Lung (tissue), 12 donors: Measurements from ENCODE around the gene SLC17A5. TPM values are rescaled to one million over a fixed set of nuclear protein-coding genes. Genes with fewer than 3 reads are reported as not detected.
A peak's percentile ranks its signal among the peaks of the same experiment; 100 is the strongest.

ENCODE experiments used
- ATAC-seq: fragments of 200-7000 bp; cut with Tn5 transposase; one replicate; pipeline ENCODE4 v1.9.1; 2020; ENCODE audit warnings: moderate number of reproducible peaks; ENCODE audit not compliant: insufficient read depth, low FRiP score
- DNase-seq, 3 donors: peaks; one replicate each; pipeline ENCODE4 v3.0.0-alpha.2; 2013 to 2017
- H3K27ac ChIP-seq, 2 donors: one replicate each; pipeline ENCODE4 v1.5.1; 2013; ENCODE audit warnings: mild to moderate bottlenecking in 2 of 2, moderate library complexity in 2 of 2, control low read depth in 1 of 2, inconsistent platforms in 1 of 2, low read depth in 1 of 2, low read length in 1 of 2
- H3K27me3 ChIP-seq, 3 donors: one replicate each; pipeline ENCODE4 v1.5.1; 2013; ENCODE audit warnings: low read length in 2 of 3; ENCODE audit not compliant: control insufficient read depth in 3 of 3, insufficient read depth in 3 of 3
- H3K36me3 ChIP-seq, 4 donors: one replicate each; pipeline ENCODE4 v1.5.1; 2013; ENCODE audit warnings: low read length in 4 of 4, mild to moderate bottlenecking in 1 of 4, moderate library complexity in 1 of 4; ENCODE audit not compliant: control insufficient read depth in 4 of 4, insufficient read depth in 4 of 4
- H3K4me1 ChIP-seq, 5 donors: one replicate each; pipeline ENCODE4 v1.5.1; 2013; ENCODE audit warnings: low read length in 5 of 5, mild to moderate bottlenecking in 2 of 5, moderate library complexity in 1 of 5; ENCODE audit not compliant: control insufficient read depth in 5 of 5, insufficient read depth in 5 of 5
- H3K4me3 ChIP-seq: one replicate; pipeline ENCODE4 v1.5.1; 2013; ENCODE audit warnings: mild to moderate bottlenecking, control low read depth, moderate library complexity
- H3K9ac ChIP-seq, 2 donors: one replicate each; pipeline ENCODE4 v1.5.1; 2013; ENCODE audit warnings: low read length in 2 of 2, control low read depth in 1 of 2; ENCODE audit not compliant: insufficient read depth in 1 of 2
- H3K9me3 ChIP-seq, 4 donors: one replicate each; pipeline ENCODE4 v1.5.1; 2013; ENCODE audit warnings: low read length in 3 of 4, mild to moderate bottlenecking in 1 of 4, moderate library complexity in 1 of 4; ENCODE audit not compliant: control insufficient read depth in 4 of 4, insufficient read depth in 3 of 4
- CTCF ChIP-seq: IDR thresholded peaks from 2 replicates; pipeline ENCODE4 v1.5.1; 2012; ENCODE audit warnings: mild to moderate bottlenecking; ENCODE audit errors: control extremely low read depth, extremely low read depth
- WGBS, 2 donors: extraction: QIAGEN DNeasy Blood & Tissue Kit; methylation state at CpG; one replicate each; pipeline ENCODE4 v1.1.7; 2013; 5-methylcytosine and 5-hydroxymethylcytosine counted together
- polyA plus RNA-seq, 2 donors: library from polyadenylated mRNA; stranded (reverse); fragments of 200-250 nt; gene quantifications; one replicate each; pipeline ENCODE4 v1.2.1, GENCODE V29; 2013
- total RNA-seq, 2 donors: library from RNA; depleted of rRNA in 1 of 2; stranded (reverse); fragments of >200 nt in 1 of 2; gene quantifications; one replicate each; pipeline ENCODE4 v1.2.1, GENCODE V29; 2014 to 2021
- donor health status: control.
- donor health status: control.
- donor health status: Bipolar disorder and iron deficiency.
- donor health status: healthy.
- donor health status: DM: yes; HTN: yes; CAD: no.

SLC17A5 gene
- total and polyA plus RNA-seq, 4 donors, result 5.5 to 19.9 (median 18.1) TPM

GRCh38 chr6:73694711-73695411, 41.1 kb upstream of the SLC17A5 start:
- Histone ChIP-seq H3K9me3 (peaks cover 0 to 4% (median 0%) of the 10 kb centered on the region in 4 donors), H3K4me1 (peaks cover 0 to 17% (median 2%) of the 10 kb centered on the region in 5 donors), H3K27ac (peak overlapping the region in 1 of 2 donors; percentile 57), H3K9ac (no peak overlapping the region), H3K4me3 (no peak overlapping the region), H3K27me3 (no peaks in the 10 kb centered on the region), H3K36me3 (peaks cover 0 to 3% (median 0%) of the 10 kb centered on the region in 4 donors)
- ATAC-seq, result no peak
- peak in 2 of 3 donors; percentile 28 to 40 for DNase-seq
- TF ChIP-seq CTCF, result no peak
- WGBS, 2 donors, result 69 to 74% methylated on average over 5 of the region's 5 CpGs

- Histone ChIP-seq H3K4me1 (peaks cover 0 to 11% (median 0%) of the 10 kb centered on the region in 5 donors), H3K9me3 (peaks cover 0 to 4% (median 0%) of the 10 kb centered on the region in 4 donors), H3K9ac (no peak overlapping the region), H3K27me3 (no peaks in the 10 kb centered on the region), H3K4me3 (no peak overlapping the region), H3K27ac (no peak overlapping the region), H3K36me3 (no peaks in the 10 kb centered on the region)
- no peak for DNase-seq
- TF ChIP-seq CTCF, result no peak
- no peak for ATAC-seq
These were observed 37.7 kb upstream of the SLC17A5 start for GRCh38 chr6:73691512-73691911.

GRCh38 chr6:73690056-73690455, 36.3 kb upstream of the SLC17A5 start:
- Histone ChIP-seq H3K27me3 (no peaks in the 10 kb centered on the region), H3K36me3 (no peaks in the 10 kb centered on the region), H3K4me1 (peaks cover 0 to 1% (median 0%) of the 10 kb centered on the region in 5 donors), H3K4me3 (no peak overlapping the region), H3K27ac (no peak overlapping the region), H3K9me3 (peaks cover 0 to 2% (median 0%) of the 10 kb centered on the region in 4 donors), H3K9ac (no peak overlapping the region)
- WGBS, 2 donors, result 65 to 81% methylated on average over 5 of the region's 5 CpGs
- no peak for TF ChIP-seq CTCF
- ATAC-seq (no peak), DNase-seq (no peak)
